ENCODE results near the gene SEC31A.

The SEC31A gene

DNA sequence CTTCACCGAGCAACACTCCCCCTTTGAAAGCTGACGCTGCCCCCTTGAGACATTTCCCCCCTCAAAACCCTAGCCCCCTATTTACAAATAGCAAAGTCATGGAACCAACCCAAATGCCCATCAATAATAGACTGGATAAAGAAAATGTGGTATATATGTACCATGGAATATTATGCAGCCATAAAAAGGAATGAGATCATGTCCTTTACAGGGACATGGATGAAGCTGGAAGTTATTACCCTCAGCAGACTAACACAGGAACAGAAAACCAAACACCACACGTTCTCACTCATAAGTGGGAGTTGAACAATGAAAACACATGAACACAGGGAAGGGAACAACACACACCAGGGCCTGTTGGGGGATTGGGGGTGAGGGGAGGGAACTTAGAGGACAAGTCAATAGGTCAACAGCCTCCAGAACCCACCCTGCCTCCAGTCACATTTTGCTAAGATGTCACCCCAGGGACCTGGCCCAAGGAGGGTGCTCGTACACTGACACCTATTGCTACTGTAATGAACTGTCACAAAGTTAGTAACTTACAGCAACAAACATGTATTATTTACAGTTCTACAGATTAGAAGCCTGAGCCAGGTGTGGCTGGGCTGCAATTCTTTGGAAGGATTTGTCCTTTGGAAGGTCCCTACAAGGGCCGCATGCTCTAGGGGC, 113.0 kb downstream of the SEC31A start:
- Histone ChIP-seq H3K27ac (replicated peaks) (no peak overlapping the region), H3K27me3 (ENCODE audit: insufficient read depth, poor library complexity, severe bottlenecking) (no peaks in the 10 kb centered on the region), H3K4me3 (replicated peaks; ENCODE audit: insufficient read depth, low read length) (no peak overlapping the region)
- no peak for DNase-seq (ENCODE audit: low read depth in 1 of 2, low spot score in 1 of 2)
- TF ChIP-seq, protein P1, sequence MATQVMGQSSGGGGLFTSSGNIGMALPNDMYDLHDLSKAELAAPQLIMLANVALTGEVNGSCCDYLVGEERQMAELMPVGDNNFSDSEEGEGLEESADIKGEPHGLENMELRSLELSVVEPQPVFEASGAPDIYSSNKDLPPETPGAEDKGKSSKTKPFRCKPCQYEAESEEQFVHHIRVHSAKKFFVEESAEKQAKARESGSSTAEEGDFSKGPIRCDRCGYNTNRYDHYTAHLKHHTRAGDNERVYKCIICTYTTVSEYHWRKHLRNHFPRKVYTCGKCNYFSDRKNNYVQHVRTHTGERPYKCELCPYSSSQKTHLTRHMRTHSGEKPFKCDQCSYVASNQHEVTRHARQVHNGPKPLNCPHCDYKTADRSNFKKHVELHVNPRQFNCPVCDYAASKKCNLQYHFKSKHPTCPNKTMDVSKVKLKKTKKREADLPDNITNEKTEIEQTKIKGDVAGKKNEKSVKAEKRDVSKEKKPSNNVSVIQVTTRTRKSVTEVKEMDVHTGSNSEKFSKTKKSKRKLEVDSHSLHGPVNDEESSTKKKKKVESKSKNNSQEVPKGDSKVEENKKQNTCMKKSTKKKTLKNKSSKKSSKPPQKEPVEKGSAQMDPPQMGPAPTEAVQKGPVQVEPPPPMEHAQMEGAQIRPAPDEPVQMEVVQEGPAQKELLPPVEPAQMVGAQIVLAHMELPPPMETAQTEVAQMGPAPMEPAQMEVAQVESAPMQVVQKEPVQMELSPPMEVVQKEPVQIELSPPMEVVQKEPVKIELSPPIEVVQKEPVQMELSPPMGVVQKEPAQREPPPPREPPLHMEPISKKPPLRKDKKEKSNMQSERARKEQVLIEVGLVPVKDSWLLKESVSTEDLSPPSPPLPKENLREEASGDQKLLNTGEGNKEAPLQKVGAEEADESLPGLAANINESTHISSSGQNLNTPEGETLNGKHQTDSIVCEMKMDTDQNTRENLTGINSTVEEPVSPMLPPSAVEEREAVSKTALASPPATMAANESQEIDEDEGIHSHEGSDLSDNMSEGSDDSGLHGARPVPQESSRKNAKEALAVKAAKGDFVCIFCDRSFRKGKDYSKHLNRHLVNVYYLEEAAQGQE (IDR thresholded peaks at IDR 0.05; ENCODE audit: insufficient replicate concordance, low read depth), result no peak
- no peak for TF ChIP-seq POLR2AphosphoS5 (IDR thresholded peaks at IDR 0.05; ENCODE audit: low read depth)

DNA sequence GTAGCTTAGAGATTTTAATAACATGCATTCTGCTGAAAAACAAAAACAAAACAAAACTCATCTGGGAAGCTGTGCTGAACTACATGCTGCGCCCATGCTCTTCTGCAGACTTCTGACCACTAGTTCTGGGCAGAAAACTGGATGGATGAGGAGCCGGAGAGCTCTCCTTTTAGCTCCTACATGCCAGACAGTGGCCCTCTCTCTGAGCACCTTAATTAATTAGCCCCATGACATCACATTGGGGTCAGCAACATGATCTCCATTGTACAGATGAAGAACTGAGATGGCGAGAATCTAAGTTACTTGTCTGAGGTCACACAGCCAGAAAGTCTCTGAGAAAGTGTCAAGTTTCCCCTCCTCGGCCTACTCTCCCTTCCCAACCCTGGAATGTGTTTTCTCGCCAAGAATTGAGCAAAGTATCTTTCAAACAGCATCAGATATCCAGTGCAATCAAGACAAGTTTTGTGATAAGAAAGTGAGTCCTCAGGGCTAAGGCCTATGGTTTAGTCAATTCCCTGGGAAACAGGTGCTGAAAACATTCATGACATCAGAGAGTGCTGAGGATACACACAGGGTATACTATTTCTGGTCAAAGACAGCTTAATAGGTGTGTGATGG, 113.9 kb downstream of the SEC31A start:
- DNase-seq (ENCODE audit: low read depth in 1 of 2, low spot score in 1 of 2), result no peak
- H3K27ac ChIP-seq (replicated peaks), result no peak overlapping the region
- TF ChIP-seq POLR2AphosphoS5 (IDR thresholded peaks at IDR 0.05; ENCODE audit: low read depth) (no peak), SPI1 (IDR thresholded peaks at IDR 0.05; ENCODE audit: borderline replicate concordance, low read depth) (no peak), GABPA (IDR thresholded peaks at IDR 0.05; ENCODE audit: low read depth) (no peak)
- TF ChIP-seq, protein P2, sequence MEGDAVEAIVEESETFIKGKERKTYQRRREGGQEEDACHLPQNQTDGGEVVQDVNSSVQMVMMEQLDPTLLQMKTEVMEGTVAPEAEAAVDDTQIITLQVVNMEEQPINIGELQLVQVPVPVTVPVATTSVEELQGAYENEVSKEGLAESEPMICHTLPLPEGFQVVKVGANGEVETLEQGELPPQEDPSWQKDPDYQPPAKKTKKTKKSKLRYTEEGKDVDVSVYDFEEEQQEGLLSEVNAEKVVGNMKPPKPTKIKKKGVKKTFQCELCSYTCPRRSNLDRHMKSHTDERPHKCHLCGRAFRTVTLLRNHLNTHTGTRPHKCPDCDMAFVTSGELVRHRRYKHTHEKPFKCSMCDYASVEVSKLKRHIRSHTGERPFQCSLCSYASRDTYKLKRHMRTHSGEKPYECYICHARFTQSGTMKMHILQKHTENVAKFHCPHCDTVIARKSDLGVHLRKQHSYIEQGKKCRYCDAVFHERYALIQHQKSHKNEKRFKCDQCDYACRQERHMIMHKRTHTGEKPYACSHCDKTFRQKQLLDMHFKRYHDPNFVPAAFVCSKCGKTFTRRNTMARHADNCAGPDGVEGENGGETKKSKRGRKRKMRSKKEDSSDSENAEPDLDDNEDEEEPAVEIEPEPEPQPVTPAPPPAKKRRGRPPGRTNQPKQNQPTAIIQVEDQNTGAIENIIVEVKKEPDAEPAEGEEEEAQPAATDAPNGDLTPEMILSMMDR (IDR thresholded peaks at IDR 0.05; ENCODE audit: insufficient read depth, low read length), result no peak
- TF ChIP-seq, protein P1 (IDR thresholded peaks at IDR 0.05; ENCODE audit: insufficient replicate concordance, low read depth), result no peak
- H3K4me3 ChIP-seq (replicated peaks; ENCODE audit: insufficient read depth, low read length), result no peak overlapping the region
- H3K27me3 ChIP-seq (ENCODE audit: insufficient read depth, poor library complexity, severe bottlenecking), result no peaks in the 10 kb centered on the region

DNA sequence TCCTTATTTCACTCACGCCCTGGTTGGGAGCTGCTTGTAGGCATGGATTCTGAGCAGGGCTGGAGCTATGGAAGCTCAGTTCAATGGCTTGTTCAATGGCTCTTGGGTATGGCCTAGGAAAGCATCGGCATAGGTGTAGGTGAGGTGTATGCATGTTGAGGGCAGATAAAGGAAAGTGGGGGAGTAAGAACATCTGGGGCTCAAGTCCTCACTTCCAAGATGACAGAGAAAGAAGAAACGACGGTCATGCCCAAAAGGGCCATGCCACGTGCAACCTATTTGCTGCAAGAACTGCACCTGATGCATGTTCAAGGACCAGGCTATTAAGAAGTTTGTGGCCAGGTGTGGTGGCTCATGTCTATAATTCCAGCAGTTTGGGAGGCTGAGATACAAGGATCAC, 115.7 kb downstream of the SEC31A start:
- Histone ChIP-seq H3K27ac (replicated peaks) (no peak overlapping the region), H3K27me3 (ENCODE audit: insufficient read depth, poor library complexity, severe bottlenecking) (no peaks in the 10 kb centered on the region), H3K4me3 (replicated peaks; ENCODE audit: insufficient read depth, low read length) (no peak overlapping the region)
- no peak for DNase-seq (ENCODE audit: low read depth in 1 of 2, low spot score in 1 of 2)
- TF ChIP-seq, protein P2 (IDR thresholded peaks at IDR 0.05; ENCODE audit: insufficient read depth, low read length), result no peak
- TF ChIP-seq GABPA (IDR thresholded peaks at IDR 0.05; ENCODE audit: low read depth), result no peak
- TF ChIP-seq POLR2AphosphoS5 (IDR thresholded peaks at IDR 0.05; ENCODE audit: low read depth), result no peak
- TF ChIP-seq, protein P1 (IDR thresholded peaks at IDR 0.05; ENCODE audit: insufficient replicate concordance, low read depth), result no peak

Measured in HL-60 (cell line).